ENCODE results near the gene GAMT.

- TF ChIP-seq POLR2A (IDR thresholded peaks at IDR 0.05; ENCODE audit: low read length), result no peak
- TF ChIP-seq GATA1 (IDR thresholded peaks at IDR 0.05; ENCODE audit: low read depth, low read length), result no peak
Measured at GRCh38 chr19:1425102-1425837, 23.9 kb upstream of the GAMT start.

Data from erythroblast (primary cell).